ENCODE data around the gene GRWD1. TPM values are rescaled to one million over a fixed set of nuclear protein-coding genes. Genes with fewer than 3 reads are reported as not detected.

The GRWD1 gene
- total RNA-seq (2022): 77.3 and 77.4 TPM in 2 replicates
- percentile 82 among the genes with signal in this experiment for Bru-seq, nascent RNA
- percentile 93 among the genes with signal in this experiment for BruChase-seq, experiment 1, labeled RNA remaining after a 2-hour chase
- percentile 92 among the genes with signal in this experiment for BruChase-seq, experiment 2, labeled RNA remaining after a 6-hour chase
- long read RNA-seq, full-length matches to known transcripts: 244 of 264 reads
- long read RNA-seq, partial matches to known transcripts: 11 of 264 reads
- long read RNA-seq, other reads (novel, unspliced or antisense): 9 of 264 reads

DNA sequence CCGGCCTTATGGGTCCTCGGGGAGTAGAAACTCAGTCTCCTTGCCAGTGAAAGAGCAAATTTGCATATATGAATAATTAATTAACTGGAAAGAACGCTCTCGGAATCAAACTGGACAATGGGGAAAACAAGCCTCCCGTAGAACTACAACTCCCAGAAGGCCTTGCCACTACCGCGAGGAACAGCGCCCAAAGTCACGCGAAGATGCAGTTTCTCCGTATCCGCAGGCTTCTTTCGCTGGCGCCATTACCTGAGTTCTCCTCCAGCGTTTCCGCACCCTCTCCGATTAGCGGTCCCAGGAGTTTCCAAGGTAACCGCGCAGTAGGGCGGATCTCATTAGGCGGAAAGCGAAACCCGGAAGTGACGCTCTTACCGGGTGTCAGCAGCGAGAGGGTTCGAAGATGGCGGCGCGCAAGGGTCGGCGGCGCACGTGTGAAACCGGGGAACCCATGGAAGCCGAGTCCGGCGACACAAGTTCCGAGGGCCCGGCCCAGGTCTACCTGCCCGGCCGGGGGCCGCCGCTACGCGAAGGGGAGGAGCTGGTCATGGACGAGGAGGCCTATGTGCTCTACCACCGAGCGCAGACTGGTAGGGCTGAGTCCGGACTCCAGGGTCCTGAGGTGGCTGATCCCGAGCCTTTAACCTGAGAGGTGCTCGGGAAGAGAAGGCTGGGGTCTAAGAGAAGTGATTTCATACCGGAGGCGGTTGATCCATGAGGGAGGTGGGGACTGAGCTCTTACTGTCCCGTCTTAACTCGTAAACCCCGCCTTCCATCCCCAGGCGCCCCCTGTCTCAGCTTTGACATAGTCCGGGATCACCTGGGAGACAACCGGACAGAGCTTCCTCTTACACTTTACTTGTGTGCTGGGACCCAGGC, at the start of gene GRWD1:
Gene GRWD1, plus strand, starts transcription at position 378 of the 876 bp plus-strand sequence. Its CDS starts 23 bp downstream, at position 401.
- peak within 1 kb of the TSS; percentile 68 for H3K4me3 ChIP-seq (ENCODE audit: low read depth, low read length)
- TF ChIP-seq, protein P1, sequence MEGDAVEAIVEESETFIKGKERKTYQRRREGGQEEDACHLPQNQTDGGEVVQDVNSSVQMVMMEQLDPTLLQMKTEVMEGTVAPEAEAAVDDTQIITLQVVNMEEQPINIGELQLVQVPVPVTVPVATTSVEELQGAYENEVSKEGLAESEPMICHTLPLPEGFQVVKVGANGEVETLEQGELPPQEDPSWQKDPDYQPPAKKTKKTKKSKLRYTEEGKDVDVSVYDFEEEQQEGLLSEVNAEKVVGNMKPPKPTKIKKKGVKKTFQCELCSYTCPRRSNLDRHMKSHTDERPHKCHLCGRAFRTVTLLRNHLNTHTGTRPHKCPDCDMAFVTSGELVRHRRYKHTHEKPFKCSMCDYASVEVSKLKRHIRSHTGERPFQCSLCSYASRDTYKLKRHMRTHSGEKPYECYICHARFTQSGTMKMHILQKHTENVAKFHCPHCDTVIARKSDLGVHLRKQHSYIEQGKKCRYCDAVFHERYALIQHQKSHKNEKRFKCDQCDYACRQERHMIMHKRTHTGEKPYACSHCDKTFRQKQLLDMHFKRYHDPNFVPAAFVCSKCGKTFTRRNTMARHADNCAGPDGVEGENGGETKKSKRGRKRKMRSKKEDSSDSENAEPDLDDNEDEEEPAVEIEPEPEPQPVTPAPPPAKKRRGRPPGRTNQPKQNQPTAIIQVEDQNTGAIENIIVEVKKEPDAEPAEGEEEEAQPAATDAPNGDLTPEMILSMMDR (IDR thresholded peaks at IDR 0.05; ENCODE audit: insufficient read depth in 1 of 2, low read depth in 1 of 2, low read length in 1 of 2, severe bottlenecking in 1 of 2, unreplicated experiment in 1 of 2): no peak
- peaks cover 10% of the 10 kb centered on the region for H3K4me1 ChIP-seq
- H3K36me3 Mint-ChIP-seq (ENCODE audit: insufficient read depth, unreplicated experiment): peaks cover 49% of the 10 kb centered on the region
- H3K27me3 ChIP-seq (replicated peaks; ENCODE audit: control insufficient read depth, insufficient read depth, low read length): no peaks in the 10 kb centered on the region
- intact Hi-C loops (cut with micrococcal nuclease; ENCODE audit: unreplicated experiment): loop anchor here (1.0 to 2.0 kb wide), 7 partner anchors 22 to 138 kb away; a partner anchor contains a TSS
- H3K27me3 Mint-ChIP-seq (ENCODE audit: insufficient read depth, unreplicated experiment): no peaks in the 10 kb centered on the region
- no peaks in the 10 kb centered on the region for H3K9me3 ChIP-seq
- H3K4me1 Mint-ChIP-seq (ENCODE audit: low read depth, unreplicated experiment): peaks cover 21% of the 10 kb centered on the region
- peak within 1 kb of the TSS; percentile 99 for H3K27ac Mint-ChIP-seq (ENCODE audit: unreplicated experiment)
- BruUV-seq (replicated peaks): TSS peak; percentile 85
- DNase-seq: peak; percentile 94 to 97
- H3K36me3 ChIP-seq (ENCODE audit: control insufficient read depth, insufficient read depth, low read length): peaks cover 1% of the 10 kb centered on the region
- H3K4me3 Mint-ChIP-seq (ENCODE audit: unreplicated experiment): peak within 1 kb of the TSS; percentile 97
- H3K9me3 Mint-ChIP-seq (ENCODE audit: unreplicated experiment): no peaks in the 10 kb centered on the region
- ChIA-PET POLR2A (interaction anchor here (0.6 to 2.0 kb wide), 6 partner anchors 13 to 335 kb away, joined by 3 to 6 read pairs (median 6); partner anchors contain the start of gene PLA2G4C), CTCF (interaction anchor here (0.5 to 2.6 kb wide), 12 partner anchors 44 to 143 kb away, joined by 3 to 22 read pairs (median 4); partner anchors contain the start of genes KDELR1, SYNGR4 and TMEM143)

DNA sequence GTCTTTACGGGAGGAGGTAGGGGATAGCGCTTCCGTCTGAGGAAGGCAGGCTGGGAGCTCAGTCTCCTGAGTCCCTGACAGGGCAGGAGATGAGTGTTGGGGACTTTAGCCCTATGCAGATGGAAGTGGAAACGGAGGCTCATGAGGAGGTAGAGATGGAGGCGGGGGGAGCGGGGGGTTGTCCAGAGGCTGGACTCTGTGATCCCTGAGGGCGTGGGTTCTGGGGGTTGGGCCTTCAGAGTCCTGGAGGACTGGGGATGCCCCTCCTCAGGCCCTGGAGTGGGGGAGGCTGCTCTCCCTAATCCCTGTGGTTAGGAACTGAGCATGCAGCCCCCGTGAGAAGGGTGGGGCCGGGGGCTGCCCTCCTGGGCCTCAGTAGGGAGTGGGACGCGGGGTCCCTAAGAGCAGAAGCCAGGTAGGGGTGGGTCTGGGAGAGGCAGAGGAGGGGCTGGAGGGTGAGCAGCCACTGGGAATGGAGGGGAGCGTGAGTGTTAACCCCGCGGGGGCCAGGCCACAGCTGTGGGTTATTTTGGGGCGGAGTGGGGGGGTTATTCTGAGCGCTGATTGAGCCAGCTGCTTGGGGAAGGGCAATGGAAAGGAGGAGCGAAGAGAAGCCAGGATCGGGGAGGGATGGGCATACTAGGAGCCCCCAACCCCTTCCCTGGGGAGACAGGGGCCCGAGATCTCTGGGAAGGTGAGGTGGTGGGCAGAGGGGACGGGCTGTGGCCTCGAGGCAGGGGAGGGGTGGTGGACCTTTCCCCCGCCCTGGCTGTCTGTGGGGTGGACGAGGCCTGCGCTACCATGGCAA, 49.6 kb upstream of the GRWD1 start:
- peaks cover 10% of the 10 kb centered on the region for H3K9me3 Mint-ChIP-seq (ENCODE audit: unreplicated experiment)
- Histone ChIP-seq H3K4me1 (peaks cover 47% of the 10 kb centered on the region), H3K9me3 (no peaks in the 10 kb centered on the region), H3K36me3 (ENCODE audit: control insufficient read depth, insufficient read depth, low read length) (no peaks in the 10 kb centered on the region), H3K27me3 (replicated peaks; ENCODE audit: control insufficient read depth, insufficient read depth, low read length) (no peaks in the 10 kb centered on the region), H3K4me3 (ENCODE audit: low read depth, low read length) (no peak overlapping the region)
- peak overlapping the region; percentile 66 for H3K4me3 Mint-ChIP-seq (ENCODE audit: unreplicated experiment)
- intact Hi-C loops (cut with micrococcal nuclease; ENCODE audit: unreplicated experiment): no loop called here
- TF ChIP-seq, protein P1 (IDR thresholded peaks at IDR 0.05; ENCODE audit: insufficient read depth in 1 of 2, low read depth in 1 of 2, low read length in 1 of 2, severe bottlenecking in 1 of 2, unreplicated experiment in 1 of 2): no peak
- H3K36me3 Mint-ChIP-seq (ENCODE audit: insufficient read depth, unreplicated experiment): peaks cover 46% of the 10 kb centered on the region
- POLR2A ChIA-PET: interaction anchor here (0.5 kb wide), 1 partner anchor 1171 kb away, joined by 4 read pairs; no protein-coding TSS in a partner anchor
- H3K27ac Mint-ChIP-seq (ENCODE audit: unreplicated experiment): no peak overlapping the region
- no TSS peak for BruUV-seq (replicated peaks)
- CTCF ChIA-PET: no interaction called here
- peak in 1 of 2 experiments; percentile 61 for DNase-seq
- H3K4me1 Mint-ChIP-seq (ENCODE audit: low read depth, unreplicated experiment): peaks cover 54% of the 10 kb centered on the region
- H3K27me3 Mint-ChIP-seq (ENCODE audit: insufficient read depth, unreplicated experiment): no peaks in the 10 kb centered on the region

All from Caco-2 (cell line).